ENCODE results near the gene NUBP2.
A peak's percentile ranks its signal among the peaks of the same experiment; 100 is the strongest.

NUBP2 gene

GRCh38 chr16:1812732-1813163 lies 30.0 kb downstream of the NUBP2 start:
- DNase-seq: peak; percentile 44

- DNase-seq: no peak
These were observed 32.7 kb downstream of the NUBP2 start for GRCh38 chr16:1815461-1815860.

- no peak for DNase-seq
These were observed 33.9 kb downstream of the NUBP2 start for GRCh38 chr16:1816396-1817275.

- no peak for DNase-seq
These were observed 34.5 kb downstream of the NUBP2 start for GRCh38 chr16:1817276-1817589.

GRCh38 chr16:1817716-1818115 lies 35.0 kb downstream of the NUBP2 start:
- DNase-seq: no peak

- no peak for DNase-seq
These were observed 35.6 kb downstream of the NUBP2 start for GRCh38 chr16:1818204-1818872.

- DNase-seq: no peak
These were observed 36.2 kb downstream of the NUBP2 start for GRCh38 chr16:1818873-1819525.

GRCh38 chr16:1819611-1820010 lies 36.9 kb downstream of the NUBP2 start:
- no peak for DNase-seq

- no peak for DNase-seq
These were observed 37.6 kb downstream of the NUBP2 start for GRCh38 chr16:1820096-1820945.

GRCh38 chr16:1820946-1821290 lies 38.2 kb downstream of the NUBP2 start:
- DNase-seq: no peak

- no peak for DNase-seq
These were observed 39.3 kb downstream of the NUBP2 start for GRCh38 chr16:1821861-1822611.

- DNase-seq: no peak
These were observed 40.0 kb downstream of the NUBP2 start for GRCh38 chr16:1822801-1823200.

GRCh38 chr16:1823821-1824220 lies 41.1 kb downstream of the NUBP2 start:
- DNase-seq: peak; percentile 2

- DNase-seq: no peak
These were observed 42.7 kb downstream of the NUBP2 start for GRCh38 chr16:1825381-1825863.

GRCh38 chr16:1825864-1826690 lies 43.3 kb downstream of the NUBP2 start:
- DNase-seq: peak; percentile 35

GRCh38 chr16:1826691-1827573 lies 44.2 kb downstream of the NUBP2 start, which contains the start of the genes FAHD1 and HAGH:
Gene FAHD1, plus strand, starts transcription at chr16:1827206. Its CDS starts 33 bp downstream, at chr16:1827239.
Gene HAGH, minus strand, starts transcription at chr16:1826825. Its CDS starts 38 bp downstream, at chr16:1826787.
- peak; percentile 94 for DNase-seq

- no peak for DNase-seq
These were observed 46.1 kb downstream of the NUBP2 start for GRCh38 chr16:1828645-1829410.

- DNase-seq: no peak
These were observed 47.5 kb downstream of the NUBP2 start for GRCh38 chr16:1830213-1830612.

All from CD4-positive, alpha-beta T cell treated with Interleukin-12 subunit alpha and Interleukin-12 subunit beta, for 1 hour (primary cell).